Lung (tissue), 12 donors: ENCODE measurements around the gene IL3. TPM values are rescaled to one million over a fixed set of nuclear protein-coding genes. Genes with fewer than 3 reads are reported as not detected.
A peak's percentile ranks its signal among the peaks of the same experiment; 100 is the strongest.

Source experiments
- ATAC-seq: fragments of 200-7000 bp; cut with Tn5 transposase; one replicate; pipeline ENCODE4 v1.9.1; 2020; ENCODE audit warnings: moderate number of reproducible peaks; ENCODE audit not compliant: insufficient read depth, low FRiP score
- DNase-seq, 3 donors: peaks; one replicate each; pipeline ENCODE4 v3.0.0-alpha.2; 2013 to 2017
- H3K27ac ChIP-seq, 2 donors: one replicate each; pipeline ENCODE4 v1.5.1; 2013; ENCODE audit warnings: mild to moderate bottlenecking in 2 of 2, moderate library complexity in 2 of 2, control low read depth in 1 of 2, inconsistent platforms in 1 of 2, low read depth in 1 of 2, low read length in 1 of 2
- H3K27me3 ChIP-seq, 3 donors: one replicate each; pipeline ENCODE4 v1.5.1; 2013; ENCODE audit warnings: low read length in 2 of 3; ENCODE audit not compliant: control insufficient read depth in 3 of 3, insufficient read depth in 3 of 3
- H3K36me3 ChIP-seq, 4 donors: one replicate each; pipeline ENCODE4 v1.5.1; 2013; ENCODE audit warnings: low read length in 4 of 4, mild to moderate bottlenecking in 1 of 4, moderate library complexity in 1 of 4; ENCODE audit not compliant: control insufficient read depth in 4 of 4, insufficient read depth in 4 of 4
- H3K4me1 ChIP-seq, 5 donors: one replicate each; pipeline ENCODE4 v1.5.1; 2013; ENCODE audit warnings: low read length in 5 of 5, mild to moderate bottlenecking in 2 of 5, moderate library complexity in 1 of 5; ENCODE audit not compliant: control insufficient read depth in 5 of 5, insufficient read depth in 5 of 5
- H3K4me3 ChIP-seq: one replicate; pipeline ENCODE4 v1.5.1; 2013; ENCODE audit warnings: mild to moderate bottlenecking, control low read depth, moderate library complexity
- H3K9ac ChIP-seq, 2 donors: one replicate each; pipeline ENCODE4 v1.5.1; 2013; ENCODE audit warnings: low read length in 2 of 2, control low read depth in 1 of 2; ENCODE audit not compliant: insufficient read depth in 1 of 2
- H3K9me3 ChIP-seq, 4 donors: one replicate each; pipeline ENCODE4 v1.5.1; 2013; ENCODE audit warnings: low read length in 3 of 4, mild to moderate bottlenecking in 1 of 4, moderate library complexity in 1 of 4; ENCODE audit not compliant: control insufficient read depth in 4 of 4, insufficient read depth in 3 of 4
- CTCF ChIP-seq: IDR thresholded peaks from 2 replicates; pipeline ENCODE4 v1.5.1; 2012; ENCODE audit warnings: mild to moderate bottlenecking; ENCODE audit errors: control extremely low read depth, extremely low read depth
- WGBS, 2 donors: extraction: QIAGEN DNeasy Blood & Tissue Kit; methylation state at CpG; one replicate each; pipeline ENCODE4 v1.1.7; 2013; 5-methylcytosine and 5-hydroxymethylcytosine counted together
- polyA plus RNA-seq, 2 donors: library from polyadenylated mRNA; stranded (reverse); fragments of 200-250 nt; gene quantifications; one replicate each; pipeline ENCODE4 v1.2.1, GENCODE V29; 2013
- total RNA-seq, 2 donors: library from RNA; depleted of rRNA in 1 of 2; stranded (reverse); fragments of >200 nt in 1 of 2; gene quantifications; one replicate each; pipeline ENCODE4 v1.2.1, GENCODE V29; 2014 to 2021
- donor health status: control.
- donor health status: control.
- donor health status: Bipolar disorder and iron deficiency.
- donor health status: healthy.
- donor health status: DM: yes; HTN: yes; CAD: no.

The IL3 gene
- total and polyA plus RNA-seq, 4 donors, result not detected

- TF ChIP-seq CTCF, result no peak
- 89 to 93% methylated on average over 3 of the region's 3 CpGs for WGBS, 2 donors
- Histone ChIP-seq H3K27me3 (no peaks in the 10 kb centered on the region), H3K36me3 (no peaks in the 10 kb centered on the region), H3K4me1 (peaks cover 0 to 17% (median 0%) of the 10 kb centered on the region in 5 donors), H3K4me3 (no peak overlapping the region), H3K27ac (no peak overlapping the region), H3K9me3 (no peaks in the 10 kb centered on the region), H3K9ac (no peak overlapping the region)
- no peak for ATAC-seq
- DNase-seq, result no peak
Measured at GRCh38 chr5:132069994-132070393, 9.5 kb downstream of the IL3 start.

GRCh38 chr5:132070460-132071337, 10.2 kb downstream of the IL3 start:
- no peak for ATAC-seq
- no peak overlapping the region for H3K9ac ChIP-seq
- H3K27me3 ChIP-seq, result no peaks in the 10 kb centered on the region
- WGBS, 2 donors, result 26 to 61% methylated on average over 13 of the region's 13 CpGs
- TF ChIP-seq CTCF, result no peak
- H3K4me1 ChIP-seq, result peaks cover 0 to 20% (median 0%) of the 10 kb centered on the region in 5 donors
- DNase-seq, result no peak
- no peaks in the 10 kb centered on the region for H3K36me3 ChIP-seq
- no peak overlapping the region for H3K27ac ChIP-seq
- no peak overlapping the region for H3K4me3 ChIP-seq
- H3K9me3 ChIP-seq, result no peaks in the 10 kb centered on the region

- peaks cover 0 to 20% (median 1%) of the 10 kb centered on the region in 5 donors for H3K4me1 ChIP-seq
- H3K4me3 ChIP-seq, result no peak overlapping the region
- no peaks in the 10 kb centered on the region for H3K9me3 ChIP-seq
- 87 to 94% methylated on average over 2 of the region's 2 CpGs for WGBS, 2 donors
- ATAC-seq, result no peak
- H3K27ac ChIP-seq, result peak overlapping the region in 1 of 2 donors; percentile 5
- no peaks in the 10 kb centered on the region for H3K27me3 ChIP-seq
- H3K9ac ChIP-seq, result no peak overlapping the region
- DNase-seq, result no peak
- no peaks in the 10 kb centered on the region for H3K36me3 ChIP-seq
- no peak for TF ChIP-seq CTCF
Measured at GRCh38 chr5:132071338-132071707, 10.9 kb downstream of the IL3 start.
